Stimulated activated CD4-positive, alpha-beta T cell treated with anti-CD3 and anti-CD28 coated beads, Interleukin-4, amount 100 ng/mL, for 4 hours (primary cell): ENCODE measurements around the gene TBC1D22A.

Experiments used
- DNase-seq, 2 experiments: peaks; one replicate each; pipeline ENCODE4 v3.0.0-alpha.2; 2020

Gene TBC1D22A

GRCh38 chr22:46914481-46914880, 152.0 kb downstream of the TBC1D22A start:
- no peak for DNase-seq

- no peak for DNase-seq
Measured at GRCh38 chr22:46914916-46915894, 152.8 kb downstream of the TBC1D22A start.

- DNase-seq, result no peak
Measured at GRCh38 chr22:46915950-46916730, 153.7 kb downstream of the TBC1D22A start.

- no peak for DNase-seq
Measured at GRCh38 chr22:46916886-46917770, 154.7 kb downstream of the TBC1D22A start.

- DNase-seq, result no peak
Measured at GRCh38 chr22:46917771-46918101, 155.3 kb downstream of the TBC1D22A start.

- no peak for DNase-seq
Measured at GRCh38 chr22:46918197-46918596, 155.7 kb downstream of the TBC1D22A start.

GRCh38 chr22:46922037-46922436, 159.6 kb downstream of the TBC1D22A start:
- DNase-seq, result no peak

- no peak for DNase-seq
Measured at GRCh38 chr22:46923394-46923793, 160.9 kb downstream of the TBC1D22A start.

GRCh38 chr22:46925818-46926217, 163.4 kb downstream of the TBC1D22A start:
- DNase-seq, result no peak

- no peak for DNase-seq
Measured at GRCh38 chr22:46929046-46929709, 166.7 kb downstream of the TBC1D22A start.

- no peak for DNase-seq
Measured at GRCh38 chr22:46929710-46930204, 167.3 kb downstream of the TBC1D22A start.

- no peak for DNase-seq
Measured at GRCh38 chr22:46931414-46931813, 169.0 kb downstream of the TBC1D22A start.

- no peak for DNase-seq
Measured at GRCh38 chr22:46931881-46932280, 169.4 kb downstream of the TBC1D22A start.

GRCh38 chr22:46933040-46933930, 170.8 kb downstream of the TBC1D22A start:
- no peak for DNase-seq

GRCh38 chr22:46934172-46934745, 171.8 kb downstream of the TBC1D22A start:
- DNase-seq, result no peak

GRCh38 chr22:46934746-46935491, 172.5 kb downstream of the TBC1D22A start:
- no peak for DNase-seq

- DNase-seq, result no peak
Measured at GRCh38 chr22:46935506-46936377, 173.3 kb downstream of the TBC1D22A start.

GRCh38 chr22:46936378-46936903, 174.0 kb downstream of the TBC1D22A start:
- DNase-seq, result no peak

- DNase-seq, result no peak
Measured at GRCh38 chr22:46937185-46937584, 174.7 kb downstream of the TBC1D22A start.
